Stimulated activated naive CD4-positive, alpha-beta T cell treated with Interleukin-2 at 50 U/mL for 16 hours (primary cell): ENCODE data around the gene HCCS.
"Not testable (repeated sequence)": the region's sequence is repeated elsewhere in the genome, so short reads cannot be mapped to it uniquely, and the experiment has no call there.

Source experiments
- DNase-seq: peaks from one replicate; lab custom pipeline; 2025; lab: John Stamatoyannopoulos, UW

Gene HCCS

GRCh38 chrX:11123087-11123486, 12.0 kb downstream of the HCCS start:
- not testable (repeated sequence) for DNase-seq

DNA sequence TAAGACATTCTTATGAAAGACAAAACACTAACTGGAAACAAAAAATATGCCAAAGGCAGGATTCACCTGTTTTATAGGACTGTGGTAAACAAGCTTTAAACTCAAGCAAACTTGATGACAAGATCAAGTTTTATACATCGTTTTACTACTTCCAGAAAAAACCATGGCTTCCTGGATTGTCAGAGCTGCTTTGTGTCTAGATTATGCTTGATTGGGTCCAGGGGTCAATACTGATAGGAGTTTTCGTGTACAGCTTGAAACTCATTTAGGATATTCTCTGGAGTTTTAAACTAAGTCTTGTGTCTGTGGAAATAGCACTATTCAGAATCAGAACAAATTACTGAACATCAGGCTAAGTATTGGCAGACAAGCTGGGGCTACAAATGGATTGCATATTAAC, 13.0 kb downstream of the HCCS start:
- DNase-seq, result no peak

- no peak for DNase-seq
Observed at GRCh38 chrX:11125060-11125459, 13.9 kb downstream of the HCCS start.

- no peak for DNase-seq
Observed at GRCh38 chrX:11129534-11130105, 18.5 kb downstream of the HCCS start.

DNA sequence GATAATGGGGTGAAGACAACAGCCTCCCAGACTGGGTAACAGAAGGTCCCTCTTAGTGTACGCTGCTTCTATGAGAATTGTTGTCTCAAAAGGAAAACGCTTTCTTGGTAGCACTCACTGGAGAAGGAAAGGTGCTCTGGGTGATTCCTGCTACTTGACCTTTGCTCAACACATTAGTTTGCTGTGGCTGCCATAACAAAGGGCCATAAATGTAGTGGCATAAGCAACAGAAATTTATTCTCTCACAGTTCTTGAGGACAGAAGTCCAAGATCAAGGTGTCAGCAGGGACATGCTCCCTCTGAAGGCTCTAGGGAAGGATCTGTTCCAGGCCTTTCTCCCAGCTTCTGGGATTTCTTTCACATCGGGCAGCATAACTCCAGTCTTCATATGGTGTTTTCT, 19.0 kb downstream of the HCCS start:
- DNase-seq, result no peak

DNA sequence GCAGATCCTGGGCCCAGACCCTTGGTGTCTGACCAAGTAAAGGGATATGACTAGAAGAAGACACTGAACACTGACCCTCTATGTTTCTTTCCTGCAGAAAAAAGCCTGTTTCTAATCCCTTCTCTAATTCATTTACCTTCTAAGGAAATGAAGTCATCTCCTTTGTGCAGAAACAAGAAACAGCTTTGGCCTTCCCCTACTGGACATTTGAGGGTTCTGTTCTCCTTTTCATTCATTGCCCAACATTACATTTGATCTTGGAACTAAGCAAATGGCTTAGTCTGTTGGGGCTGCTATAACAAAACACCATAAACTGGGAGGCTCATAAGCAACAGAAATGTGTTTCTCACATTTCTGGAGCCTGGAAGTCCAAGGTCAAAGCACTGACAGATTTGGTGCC, 20.0 kb downstream of the HCCS start:
- DNase-seq, result no peak

GRCh38 chrX:11135564-11136185, 24.5 kb downstream of the HCCS start:
- no peak for DNase-seq

DNA sequence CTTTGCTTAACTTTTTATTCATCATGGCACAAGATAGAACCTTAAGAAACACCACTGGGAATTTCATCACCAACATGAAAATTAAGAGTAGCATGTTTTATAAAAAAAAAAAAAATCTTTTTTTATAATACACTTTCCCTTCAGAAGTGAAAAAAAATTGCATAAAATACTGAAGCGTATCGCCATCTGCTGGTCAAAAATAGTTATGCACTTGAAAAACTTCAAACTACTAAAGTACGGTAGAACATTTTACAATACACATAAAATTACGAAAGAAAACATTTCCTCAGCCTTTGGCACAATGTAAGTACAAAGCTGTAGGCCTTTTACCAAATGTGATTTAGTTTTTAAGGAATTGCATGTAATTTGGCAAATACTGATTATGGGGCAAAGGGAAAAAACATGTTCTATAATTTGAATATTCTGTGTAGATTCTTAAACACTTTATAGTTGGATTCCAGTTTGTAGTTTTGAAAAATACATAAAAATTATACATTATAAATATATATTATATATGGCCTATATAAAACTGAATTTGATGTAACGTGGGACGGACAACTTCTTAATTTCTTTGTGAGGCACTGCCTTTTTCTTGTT, 26.5 kb downstream of the HCCS start:
- no peak for DNase-seq

DNA sequence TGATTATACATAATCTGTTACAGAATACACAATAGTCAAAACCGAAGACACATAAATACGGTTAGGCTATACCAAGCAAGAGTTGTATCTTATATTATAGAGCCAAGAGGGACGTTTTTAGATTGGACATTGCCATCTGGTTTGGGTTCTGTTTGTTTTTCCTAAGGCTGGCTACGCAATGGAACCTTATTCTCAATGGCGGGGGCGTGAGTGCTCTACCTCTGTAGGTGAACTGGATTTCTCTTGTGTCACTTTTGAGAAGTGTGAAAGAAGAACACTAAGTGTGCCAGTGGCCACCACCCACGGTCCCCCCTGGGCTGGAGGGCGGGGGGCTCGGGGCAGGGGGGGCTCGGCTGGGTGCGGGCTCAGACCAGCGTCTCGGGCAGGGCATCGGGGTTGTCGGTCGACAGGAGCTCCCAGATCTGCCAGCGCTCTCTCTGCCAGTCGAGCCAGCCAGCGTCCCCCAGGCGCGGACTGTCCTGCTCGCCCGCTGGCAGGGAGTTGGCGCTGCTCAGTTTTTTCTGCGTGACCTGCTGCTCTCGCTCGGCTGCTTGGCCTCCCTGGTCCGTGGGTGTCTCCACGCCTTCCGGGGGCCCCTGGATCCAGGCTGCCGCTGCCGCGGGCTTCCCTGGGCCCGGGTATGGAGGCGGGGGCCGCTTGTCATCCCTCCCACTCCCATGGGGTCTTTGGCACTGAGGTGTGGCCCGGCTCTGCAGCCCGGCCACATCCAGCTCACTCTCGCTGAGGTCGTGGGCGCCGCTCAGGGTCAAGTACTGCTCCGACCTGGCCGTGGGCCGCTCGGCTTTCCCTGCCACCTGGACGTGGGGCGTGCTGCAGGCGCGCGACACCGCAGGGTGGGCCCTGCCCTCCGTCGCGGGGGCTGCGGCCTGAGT, 27.6 kb downstream of the HCCS start:
- DNase-seq, result no peak

DNA sequence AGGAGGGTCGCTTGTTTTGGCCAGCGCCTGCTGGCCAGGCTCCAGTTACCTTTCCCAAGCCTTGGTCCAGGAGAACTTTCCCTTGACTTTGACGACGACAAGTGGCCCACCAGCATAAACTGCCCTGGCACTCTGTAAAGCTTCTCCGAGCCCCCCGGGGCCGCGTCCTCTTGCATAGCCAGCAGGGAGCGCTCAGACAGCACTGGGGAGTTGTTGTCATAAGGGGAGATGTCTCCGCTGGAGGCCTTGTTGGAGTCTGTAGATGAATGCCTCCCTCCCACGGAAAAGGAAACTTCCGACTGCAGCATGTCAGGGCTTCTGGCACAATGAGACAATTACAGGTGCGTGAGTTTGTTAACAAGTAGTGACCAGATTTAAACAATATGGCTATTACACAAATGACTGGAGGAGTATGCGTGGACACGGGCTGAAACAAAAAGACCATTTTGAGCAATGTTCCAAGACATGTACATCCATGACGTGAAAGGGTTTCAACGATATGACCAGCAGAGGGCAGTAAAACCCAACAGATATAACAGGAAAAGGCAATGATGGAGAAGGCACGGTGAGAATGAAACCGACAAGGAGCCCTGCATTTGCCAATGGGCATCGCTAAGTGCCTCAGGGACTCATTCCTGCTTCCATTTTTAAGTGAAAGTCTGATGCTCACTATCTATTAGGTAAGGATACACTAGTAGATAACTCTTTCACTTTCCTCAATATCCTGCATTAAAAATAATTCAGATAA, 33.0 kb downstream of the HCCS start:
- DNase-seq, result peak; percentile 10

DNA sequence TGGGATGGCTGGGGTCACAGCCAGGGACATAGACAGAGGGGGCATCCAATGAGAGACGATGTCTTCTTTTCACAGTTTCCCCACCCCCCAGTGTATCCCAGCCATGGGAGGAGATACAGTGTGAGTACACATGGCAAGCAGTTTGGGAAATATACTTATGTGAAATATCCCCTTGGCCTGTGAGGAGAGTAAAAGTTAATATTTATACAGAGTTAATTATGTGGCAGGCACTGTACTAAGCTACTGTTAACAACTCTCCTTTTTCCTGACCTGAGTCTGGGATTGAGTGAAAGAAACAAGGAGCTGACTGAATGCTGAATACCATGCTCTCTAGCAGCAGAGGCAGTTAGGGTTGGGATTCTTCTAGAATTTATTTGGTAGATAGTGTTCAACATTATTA, 35.3 kb downstream of the HCCS start:
- no peak for DNase-seq

DNA sequence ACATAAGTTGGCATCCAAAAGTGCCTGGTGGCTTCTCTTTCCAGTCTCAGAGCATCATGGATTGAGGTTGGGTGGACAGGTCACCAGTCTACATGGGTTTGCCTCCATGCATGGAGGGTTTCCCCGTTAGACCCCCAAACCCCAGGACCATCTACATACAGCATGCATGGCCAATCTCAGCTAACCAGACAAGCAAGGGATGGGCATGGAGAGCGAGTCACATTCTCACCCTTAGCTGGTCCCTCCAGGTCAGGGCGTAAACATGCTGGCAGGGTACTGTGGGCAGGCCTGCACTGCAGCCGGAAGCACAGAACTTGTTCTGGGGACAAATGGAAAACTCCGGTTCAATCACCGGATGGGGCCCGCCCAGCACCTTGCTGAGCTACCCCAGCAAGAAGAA, 37.3 kb downstream of the HCCS start:
- no peak for DNase-seq

- no peak for DNase-seq
Observed at GRCh38 chrX:11151799-11152559, 40.8 kb downstream of the HCCS start.

DNA sequence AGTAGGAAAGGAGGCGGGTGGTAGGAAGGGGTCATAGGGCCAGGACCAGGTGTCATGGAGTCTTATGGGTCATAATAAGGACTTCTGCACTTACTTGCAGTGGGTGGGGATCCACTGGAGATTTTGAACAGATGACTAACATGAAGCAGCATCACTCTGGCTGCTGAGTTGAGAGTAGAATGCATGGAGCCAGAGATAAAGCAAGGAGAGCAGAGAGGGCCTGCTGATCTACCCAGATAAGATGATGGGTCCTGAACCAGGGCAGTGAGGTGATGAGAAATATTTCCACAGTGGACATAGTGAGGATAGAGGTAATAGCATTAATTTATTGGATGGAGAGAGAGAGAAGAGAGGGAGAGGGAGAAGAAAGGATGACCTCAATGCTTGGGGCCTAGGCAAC, 48.0 kb downstream of the HCCS start:
- DNase-seq, result no peak

GRCh38 chrX:11164433-11164832, 53.3 kb downstream of the HCCS start:
- DNase-seq, result no peak

DNA sequence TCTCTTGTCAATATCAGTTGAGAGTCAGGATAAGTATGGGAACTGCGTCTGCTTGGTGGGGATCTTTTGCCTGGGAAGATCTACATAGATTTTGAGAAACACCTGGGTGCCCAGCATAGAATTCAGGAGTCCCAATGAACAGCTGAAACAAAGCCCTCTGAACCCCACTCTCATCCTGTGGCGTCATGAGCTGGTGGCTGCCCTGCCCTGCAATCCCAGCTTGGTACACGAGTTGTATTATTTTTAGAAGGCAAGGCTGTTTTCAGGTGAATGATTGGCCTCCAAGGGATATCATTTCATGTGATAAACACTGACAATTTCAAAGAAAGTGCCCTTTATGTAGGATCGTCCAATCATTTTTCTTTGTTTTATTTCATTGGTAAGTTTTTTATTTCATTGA, 60.8 kb downstream of the HCCS start:
- no peak for DNase-seq

- no peak for DNase-seq
Observed at GRCh38 chrX:11172415-11172814, 61.3 kb downstream of the HCCS start.
